Measurements from ENCODE around the gene PITPNB. TPM values are rescaled to one million over a fixed set of nuclear protein-coding genes. Genes with fewer than 3 reads are reported as not detected.

Gene PITPNB
- total RNA-seq, 1 experiment from 2014 or later: 82.6 TPM

GRCh38 chr22:27871306-27872014 is 47.6 kb downstream of the PITPNB start:
- CTCF ChIA-PET: interaction anchor here (0.8 to 0.9 kb wide), 2 partner anchors 11 to 12 kb away, joined by 3 read pairs; no protein-coding TSS in a partner anchor
- peaks cover 20 to 21% of the 10 kb centered on the region in 2 experiments; a peak in 3 of 4 replicates for H3K36me3 ChIP-seq (ENCODE audit: control insufficient read depth in 1 of 2, insufficient read depth in 2 of 2, low read length in 2 of 2)
- H3K9me2 ChIP-seq (ENCODE audit: insufficient read depth): no peaks in the 10 kb centered on the region
- RAD21 ChIA-PET (ENCODE audit: low non-redundant PET in 1 of 2, low total read pairs in 2 of 2, uncharacterized antibody in 2 of 2, unreplicated experiment in 2 of 2): interaction anchor here in 1 of 2 experiments (0.7 kb wide), 1 partner anchor 1329 kb away, joined by 5 read pairs; no protein-coding TSS in a partner anchor
- H3K4me1 ChIP-seq (ENCODE audit: control insufficient read depth in 1 of 2, insufficient read depth in 2 of 2, low read length in 2 of 2): no peaks in the 10 kb centered on the region
- no peak overlapping the region for H2AFZ ChIP-seq (ENCODE audit: low read depth, low read length, poor library complexity, severe bottlenecking)
- H3K9me3 ChIP-seq (ENCODE audit: control insufficient read depth in 1 of 2, insufficient read depth in 1 of 2, low read depth in 1 of 2, low read length in 2 of 2): no peaks in the 10 kb centered on the region
- H3K27me3 ChIP-seq (ENCODE audit: insufficient read depth, low read length): no peaks in the 10 kb centered on the region
- no peak for ATAC-seq
- no peak overlapping the region for H3K27ac ChIP-seq (ENCODE audit: low read depth, low read length)
- no peak for DNase-seq (ENCODE audit: low read depth, low spot score)
- intact Hi-C loops (cut with micrococcal nuclease): no loop called here
- no peak overlapping the region for H3K9ac ChIP-seq (ENCODE audit: low read length)
- TF ChIP-seq FOSL1 (IDR thresholded peaks at IDR 0.05; ENCODE audit: low read depth): no peak
- no peak for TF ChIP-seq YY1 (IDR thresholded peaks at IDR 0.05; ENCODE audit: extremely low read depth, insufficient replicate concordance, low read depth, low read length)
- TF ChIP-seq EZH2 (IDR thresholded peaks at IDR 0.05): no peak
- TF ChIP-seq TCF7L2 (IDR thresholded peaks at IDR 0.05; ENCODE audit: borderline replicate concordance, extremely low read depth, insufficient read depth, insufficient read length): no peak
- no peak for TF ChIP-seq RAD21 (IDR thresholded peaks at IDR 0.05; ENCODE audit: low read depth)
- no peak for TF ChIP-seq SRF (IDR thresholded peaks at IDR 0.05; ENCODE audit: low read depth)
- TF ChIP-seq ELF1 (IDR thresholded peaks at IDR 0.05; ENCODE audit: borderline replicate concordance, low read depth): no peak
- TF ChIP-seq, protein P1, sequence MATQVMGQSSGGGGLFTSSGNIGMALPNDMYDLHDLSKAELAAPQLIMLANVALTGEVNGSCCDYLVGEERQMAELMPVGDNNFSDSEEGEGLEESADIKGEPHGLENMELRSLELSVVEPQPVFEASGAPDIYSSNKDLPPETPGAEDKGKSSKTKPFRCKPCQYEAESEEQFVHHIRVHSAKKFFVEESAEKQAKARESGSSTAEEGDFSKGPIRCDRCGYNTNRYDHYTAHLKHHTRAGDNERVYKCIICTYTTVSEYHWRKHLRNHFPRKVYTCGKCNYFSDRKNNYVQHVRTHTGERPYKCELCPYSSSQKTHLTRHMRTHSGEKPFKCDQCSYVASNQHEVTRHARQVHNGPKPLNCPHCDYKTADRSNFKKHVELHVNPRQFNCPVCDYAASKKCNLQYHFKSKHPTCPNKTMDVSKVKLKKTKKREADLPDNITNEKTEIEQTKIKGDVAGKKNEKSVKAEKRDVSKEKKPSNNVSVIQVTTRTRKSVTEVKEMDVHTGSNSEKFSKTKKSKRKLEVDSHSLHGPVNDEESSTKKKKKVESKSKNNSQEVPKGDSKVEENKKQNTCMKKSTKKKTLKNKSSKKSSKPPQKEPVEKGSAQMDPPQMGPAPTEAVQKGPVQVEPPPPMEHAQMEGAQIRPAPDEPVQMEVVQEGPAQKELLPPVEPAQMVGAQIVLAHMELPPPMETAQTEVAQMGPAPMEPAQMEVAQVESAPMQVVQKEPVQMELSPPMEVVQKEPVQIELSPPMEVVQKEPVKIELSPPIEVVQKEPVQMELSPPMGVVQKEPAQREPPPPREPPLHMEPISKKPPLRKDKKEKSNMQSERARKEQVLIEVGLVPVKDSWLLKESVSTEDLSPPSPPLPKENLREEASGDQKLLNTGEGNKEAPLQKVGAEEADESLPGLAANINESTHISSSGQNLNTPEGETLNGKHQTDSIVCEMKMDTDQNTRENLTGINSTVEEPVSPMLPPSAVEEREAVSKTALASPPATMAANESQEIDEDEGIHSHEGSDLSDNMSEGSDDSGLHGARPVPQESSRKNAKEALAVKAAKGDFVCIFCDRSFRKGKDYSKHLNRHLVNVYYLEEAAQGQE (IDR thresholded peaks at IDR 0.05; ENCODE audit: low read depth): no peak
- no peak for TF ChIP-seq POLR2A (IDR thresholded peaks at IDR 0.05; ENCODE audit: borderline replicate concordance, extremely low read depth, insufficient read depth, insufficient read length)
- TF ChIP-seq EGR1 (IDR thresholded peaks at IDR 0.05; ENCODE audit: low read depth): no peak
- no peak for TF ChIP-seq POLR2AphosphoS5 (IDR thresholded peaks at IDR 0.05; ENCODE audit: low read depth, low read length)
- TF ChIP-seq MAX (IDR thresholded peaks at IDR 0.05): no peak
- TF ChIP-seq CTCF (IDR thresholded peaks at IDR 0.05 in 2 of 3, conservative IDR thresholded peaks at IDR 0.05 in 1 of 3; ENCODE audit: borderline replicate concordance in 1 of 3, insufficient read depth in 1 of 3, low read depth in 2 of 3, low read length in 2 of 3): no peak
- no peak for TF ChIP-seq ZBTB33 (IDR thresholded peaks at IDR 0.05; ENCODE audit: extremely low read depth, insufficient replicate concordance, low read length)
- TF ChIP-seq ZFX (IDR thresholded peaks at IDR 0.05): no peak
- no peak for TF ChIP-seq ZNF274 (IDR thresholded peaks at IDR 0.05; ENCODE audit: low read depth, low read length)
- TF ChIP-seq CEBPB (IDR thresholded peaks at IDR 0.05; ENCODE audit: low read depth): no peak
- TF ChIP-seq SIN3A (IDR thresholded peaks at IDR 0.05; ENCODE audit: low read depth): no peak
- TF ChIP-seq ATF3 (IDR thresholded peaks at IDR 0.05): no peak
- TF ChIP-seq SP1 (IDR thresholded peaks at IDR 0.05; ENCODE audit: low read depth): no peak
- no peak overlapping the region for H3K4me3 ChIP-seq (replicated peaks in 1 of 2; ENCODE audit: low read depth in 1 of 2, low read length in 2 of 2)
- H3K79me2 ChIP-seq (ENCODE audit: insufficient read depth, low read length): peaks cover 69% of the 10 kb centered on the region
- H3K4me2 ChIP-seq (ENCODE audit: low read length): no peak overlapping the region
- BruUV-seq (replicated peaks): no TSS peak
- POLR2A ChIA-PET: no interaction called here
- H4K20me1 ChIP-seq (ENCODE audit: insufficient read depth): peaks cover 6% of the 10 kb centered on the region; the same call in 1 of the 2 replicates

All from HCT116 (cell line).